ENCODE measurements around the gene UNC119B. TPM values are rescaled to one million over a fixed set of nuclear protein-coding genes. Genes with fewer than 3 reads are reported as not detected.

UNC119B gene
- total and polyA plus RNA-seq, 5 experiments from 2014 or later: 9.6 to 24.2 (median 11.5) TPM

- Mint-ChIP-seq H3K27ac (no peak overlapping the region), H3K4me1 (peaks cover 30 to 66% (median 53%) of the 10 kb centered on the region in 4 donors), H3K9me3 (no peaks in the 10 kb centered on the region), H3K27me3 (no peaks in the 10 kb centered on the region), H3K4me3 (no peak overlapping the region), H3K36me3 (peaks cover 4 to 24% (median 6%) of the 10 kb centered on the region in 3 donors)
- ATAC-seq: no peak
- POLR2A ChIA-PET: interaction anchor here (0.7 kb wide), 1 partner anchor 19 kb away, joined by 3 read pairs; no protein-coding TSS in a partner anchor
- DNase-seq: no peak
These were observed 20.2 kb upstream of the UNC119B start for GRCh38 chr12:120690083-120690450.

DNA sequence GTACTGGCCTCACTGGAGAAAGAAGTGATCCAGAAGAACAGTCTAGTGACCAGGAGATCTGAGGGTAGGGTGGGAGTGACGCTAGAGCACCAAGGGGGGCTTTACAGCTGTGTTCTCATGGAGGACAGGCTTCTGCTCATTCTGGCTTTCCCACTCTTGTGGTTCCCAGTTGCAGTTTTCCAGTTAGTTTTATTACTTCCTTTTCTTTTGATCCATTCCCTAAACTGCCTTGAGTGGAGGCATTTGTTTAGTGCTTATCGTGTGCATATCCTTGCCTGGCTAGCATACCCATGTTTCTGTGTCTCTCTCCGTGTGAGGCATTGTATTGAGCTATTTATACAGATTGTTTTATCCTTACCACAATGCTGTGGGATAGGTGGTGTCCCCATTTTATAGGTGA is 19.3 kb upstream of the UNC119B start:
- Mint-ChIP-seq H3K4me1 (peaks cover 30 to 58% (median 53%) of the 10 kb centered on the region in 4 donors), H3K36me3 (peaks cover 5 to 33% (median 14%) of the 10 kb centered on the region in 3 donors), H3K27me3 (no peaks in the 10 kb centered on the region), H3K9me3 (no peaks in the 10 kb centered on the region), H3K27ac (peak overlapping the region in 1 of 10 donors; percentile 73), H3K4me3 (no peak overlapping the region)
- no peak for ATAC-seq
- no peak for DNase-seq
- POLR2A ChIA-PET: no interaction called here

- H3K4me3 Mint-ChIP-seq: no peak overlapping the region
- no peaks in the 10 kb centered on the region for H3K9me3 Mint-ChIP-seq
- no peak for DNase-seq
- POLR2A ChIA-PET: no interaction called here
- ATAC-seq: no peak
- H3K4me1 Mint-ChIP-seq: peaks cover 29 to 53% (median 53%) of the 10 kb centered on the region in 4 donors
- H3K27me3 Mint-ChIP-seq: no peaks in the 10 kb centered on the region
- H3K36me3 Mint-ChIP-seq: peaks cover 5 to 49% (median 25%) of the 10 kb centered on the region in 3 donors
- H3K27ac Mint-ChIP-seq: peak overlapping the region in 6 of 10 donors; percentile 31 to 77 (median 51)
These were observed 17.7 kb upstream of the UNC119B start for GRCh38 chr12:120692524-120693033.

- POLR2A ChIA-PET: no interaction called here
- Mint-ChIP-seq H3K4me1 (peaks cover 19 to 45% (median 41%) of the 10 kb centered on the region in 4 donors), H3K4me3 (no peak overlapping the region), H3K36me3 (peaks cover 5 to 61% (median 25%) of the 10 kb centered on the region in 3 donors), H3K9me3 (no peaks in the 10 kb centered on the region), H3K27me3 (no peaks in the 10 kb centered on the region), H3K27ac (peak overlapping the region in 1 of 10 donors; percentile 37)
- no peak for ATAC-seq
- no peak for DNase-seq
These were observed 16.4 kb upstream of the UNC119B start for GRCh38 chr12:120693848-120694247.

DNA sequence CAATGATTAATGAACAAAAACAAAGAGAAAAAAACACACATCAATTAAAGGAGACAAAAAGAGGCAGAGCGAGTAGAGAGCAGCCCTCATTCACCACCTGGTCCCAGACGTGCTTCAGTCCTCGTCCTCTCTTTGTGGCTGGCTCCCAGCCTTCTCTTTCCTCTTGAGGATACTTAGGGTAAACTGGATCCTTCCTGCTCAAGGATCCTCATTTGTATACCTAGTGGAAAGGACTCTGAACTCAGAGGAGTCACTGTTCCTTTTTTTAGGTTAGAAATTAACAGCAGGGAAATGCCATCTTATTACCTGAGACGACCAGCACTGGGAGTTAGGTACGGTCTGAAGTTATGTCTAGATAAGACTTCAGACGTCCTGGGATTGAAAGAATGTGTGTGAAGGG is 13.6 kb upstream of the UNC119B start:
- no peaks in the 10 kb centered on the region for H3K27me3 Mint-ChIP-seq
- POLR2A ChIA-PET: no interaction called here
- H3K27ac Mint-ChIP-seq: no peak overlapping the region
- no peak overlapping the region for H3K4me3 Mint-ChIP-seq
- H3K36me3 Mint-ChIP-seq: peaks cover 5 to 86% (median 36%) of the 10 kb centered on the region in 3 donors
- peaks cover 12 to 20% (median 16%) of the 10 kb centered on the region in 4 donors for H3K4me1 Mint-ChIP-seq
- DNase-seq (no peak), ATAC-seq (no peak)
- H3K9me3 Mint-ChIP-seq: no peaks in the 10 kb centered on the region

DNA sequence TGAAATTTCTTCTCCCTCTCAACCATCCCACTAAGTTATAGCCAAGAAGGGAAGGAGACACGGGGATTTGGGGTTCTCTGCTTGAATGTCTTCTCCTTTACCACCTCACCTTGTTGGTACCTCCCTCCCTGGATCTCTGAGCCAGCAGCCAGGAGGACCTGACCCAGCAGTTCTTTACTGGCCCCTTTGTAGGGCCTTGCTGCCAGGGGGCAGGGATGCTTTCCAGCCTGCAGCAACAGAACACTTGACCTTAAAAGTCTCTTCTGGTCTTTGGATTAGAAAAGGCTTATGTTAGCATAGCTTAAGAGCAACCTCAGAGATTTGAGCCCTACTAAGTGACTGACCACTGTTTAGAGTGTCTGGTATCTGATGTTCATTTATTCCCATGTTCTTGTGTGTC is 12.9 kb upstream of the UNC119B start:
- peaks cover 5 to 93% (median 36%) of the 10 kb centered on the region in 3 donors for H3K36me3 Mint-ChIP-seq
- POLR2A ChIA-PET: no interaction called here
- ATAC-seq: no peak
- H3K4me3 Mint-ChIP-seq: no peak overlapping the region
- H3K9me3 Mint-ChIP-seq: no peaks in the 10 kb centered on the region
- DNase-seq: no peak
- peak overlapping the region in 1 of 10 donors; percentile 33 for H3K27ac Mint-ChIP-seq
- H3K4me1 Mint-ChIP-seq: peaks cover 9 to 15% (median 10%) of the 10 kb centered on the region in 4 donors
- no peaks in the 10 kb centered on the region for H3K27me3 Mint-ChIP-seq

DNA sequence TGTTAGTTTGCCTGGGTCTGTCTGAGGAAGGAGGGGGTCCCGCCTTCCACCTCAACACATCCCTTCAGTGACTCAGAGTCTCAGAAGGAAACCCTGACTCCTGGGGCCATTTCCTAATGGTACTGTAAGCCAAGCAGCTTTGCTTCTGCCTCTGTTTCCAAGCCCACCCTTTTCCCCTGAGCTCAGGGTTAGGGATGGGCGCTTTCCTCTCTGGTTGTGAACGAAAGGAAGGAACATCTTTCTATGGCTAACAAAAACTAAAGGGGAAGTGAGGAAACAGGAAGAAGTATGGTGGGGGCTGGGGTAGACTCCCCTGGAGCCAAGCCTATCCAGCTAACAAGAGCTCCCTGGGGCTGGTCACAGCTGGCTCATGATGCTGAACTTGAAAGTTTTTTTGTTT is 11.6 kb upstream of the UNC119B start:
- no peaks in the 10 kb centered on the region for H3K27me3 Mint-ChIP-seq
- no peak for ATAC-seq
- POLR2A ChIA-PET: interaction anchor here (0.7 to 2.8 kb wide), 2 partner anchors 10 to 11 kb away, joined by 3 to 11 read pairs; partner anchors contain the start of gene MLEC
- DNase-seq: no peak
- peak overlapping the region in 2 of 10 donors; percentile 12 to 29 for H3K27ac Mint-ChIP-seq
- no peaks in the 10 kb centered on the region for H3K9me3 Mint-ChIP-seq
- H3K4me3 Mint-ChIP-seq: no peak overlapping the region
- H3K36me3 Mint-ChIP-seq: peaks cover 5 to 88% (median 36%) of the 10 kb centered on the region in 3 donors
- H3K4me1 Mint-ChIP-seq: peaks cover 0 to 7% (median 2%) of the 10 kb centered on the region in 4 donors

DNA sequence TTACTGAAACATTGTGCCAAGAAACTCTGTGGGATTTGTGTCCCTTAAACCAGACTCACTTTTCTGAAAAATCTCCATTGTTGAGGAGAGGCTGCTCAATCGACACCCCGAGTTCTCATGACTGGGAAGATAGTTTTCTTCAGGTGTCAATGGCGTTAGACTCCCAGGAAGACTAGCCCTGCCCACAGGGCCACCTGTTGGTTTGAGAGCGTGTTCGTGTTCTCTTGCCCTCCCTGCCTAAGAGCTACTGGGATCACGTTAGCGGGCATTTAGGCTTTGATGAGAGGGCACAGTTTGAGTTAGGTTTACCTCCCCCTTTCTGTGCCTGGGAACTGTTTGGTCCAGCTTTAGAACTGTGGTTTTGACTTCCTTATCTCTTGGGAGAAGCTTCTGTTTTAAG is 10.7 kb upstream of the UNC119B start:
- peaks cover 5 to 80% (median 34%) of the 10 kb centered on the region in 3 donors for H3K36me3 Mint-ChIP-seq
- POLR2A ChIA-PET: interaction anchor here (2.8 kb wide), 1 partner anchor 12 kb away, joined by 11 read pairs; the partner anchor contains the start of gene MLEC

DNA sequence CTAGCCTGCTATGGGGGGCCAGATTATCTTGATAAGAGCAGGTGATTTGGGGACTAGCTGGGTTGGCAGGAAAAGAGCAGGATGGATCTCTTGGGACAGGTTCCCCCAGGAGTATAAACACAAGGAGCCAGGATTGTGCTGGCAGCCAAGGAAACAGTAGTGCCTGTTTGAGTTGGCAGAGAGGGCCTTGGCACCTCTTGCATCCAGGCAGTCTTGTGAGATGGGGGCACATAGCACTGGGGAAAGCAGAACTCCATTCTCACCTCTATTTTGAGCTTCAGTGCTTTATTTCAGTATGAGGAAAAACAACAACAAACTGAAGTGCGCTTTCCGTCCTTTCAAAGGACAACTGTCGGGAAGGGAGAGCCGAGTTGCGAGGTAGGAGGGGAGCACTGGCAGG is 9.4 kb upstream of the UNC119B start:
- no peaks in the 10 kb centered on the region for H3K27me3 Mint-ChIP-seq
- H3K4me1 Mint-ChIP-seq: peaks cover 0 to 7% (median 2%) of the 10 kb centered on the region in 4 donors
- no peak overlapping the region for H3K4me3 Mint-ChIP-seq
- DNase-seq (no peak), ATAC-seq (no peak)
- H3K27ac Mint-ChIP-seq: no peak overlapping the region
- POLR2A ChIA-PET: no interaction called here
- no peaks in the 10 kb centered on the region for H3K9me3 Mint-ChIP-seq
- peaks cover 0 to 70% (median 22%) of the 10 kb centered on the region in 3 donors for H3K36me3 Mint-ChIP-seq

More for the DNA sequence above, 10.7 kb upstream of the UNC119B start:
- Mint-ChIP-seq H3K27ac (no peak overlapping the region), H3K9me3 (no peaks in the 10 kb centered on the region), H3K27me3 (no peaks in the 10 kb centered on the region), H3K4me1 (peaks cover 0 to 7% (median 3%) of the 10 kb centered on the region in 4 donors), H3K4me3 (no peak overlapping the region)
- no peak for DNase-seq
- ATAC-seq: no peak

DNA sequence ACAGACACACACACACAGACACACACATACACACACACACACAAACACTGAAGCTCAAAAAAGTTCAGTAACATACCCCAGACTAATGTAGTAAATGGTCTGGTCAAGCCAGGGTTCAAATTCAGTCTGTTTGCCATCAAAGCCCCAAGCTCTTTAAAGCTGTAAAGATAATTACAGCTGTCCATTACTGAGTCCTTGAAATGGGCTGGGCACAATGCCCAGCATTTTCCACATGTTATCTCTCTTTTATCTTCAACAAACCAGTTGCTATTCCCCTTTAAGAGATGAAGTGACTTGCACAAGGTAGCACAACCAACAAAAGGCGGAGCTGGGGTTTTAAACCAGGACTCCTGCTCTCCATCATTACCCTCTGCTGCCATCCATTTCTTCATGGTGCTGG is 7.6 kb upstream of the UNC119B start:
- Mint-ChIP-seq H3K4me1 (peaks cover 0 to 7% (median 2%) of the 10 kb centered on the region in 4 donors), H3K4me3 (no peak overlapping the region), H3K27ac (peak overlapping the region in 1 of 10 donors; percentile 32), H3K36me3 (peaks cover 0 to 55% (median 11%) of the 10 kb centered on the region in 3 donors), H3K27me3 (no peaks in the 10 kb centered on the region), H3K9me3 (no peaks in the 10 kb centered on the region)
- ATAC-seq (no peak), DNase-seq (no peak)
- POLR2A ChIA-PET: no interaction called here

DNA sequence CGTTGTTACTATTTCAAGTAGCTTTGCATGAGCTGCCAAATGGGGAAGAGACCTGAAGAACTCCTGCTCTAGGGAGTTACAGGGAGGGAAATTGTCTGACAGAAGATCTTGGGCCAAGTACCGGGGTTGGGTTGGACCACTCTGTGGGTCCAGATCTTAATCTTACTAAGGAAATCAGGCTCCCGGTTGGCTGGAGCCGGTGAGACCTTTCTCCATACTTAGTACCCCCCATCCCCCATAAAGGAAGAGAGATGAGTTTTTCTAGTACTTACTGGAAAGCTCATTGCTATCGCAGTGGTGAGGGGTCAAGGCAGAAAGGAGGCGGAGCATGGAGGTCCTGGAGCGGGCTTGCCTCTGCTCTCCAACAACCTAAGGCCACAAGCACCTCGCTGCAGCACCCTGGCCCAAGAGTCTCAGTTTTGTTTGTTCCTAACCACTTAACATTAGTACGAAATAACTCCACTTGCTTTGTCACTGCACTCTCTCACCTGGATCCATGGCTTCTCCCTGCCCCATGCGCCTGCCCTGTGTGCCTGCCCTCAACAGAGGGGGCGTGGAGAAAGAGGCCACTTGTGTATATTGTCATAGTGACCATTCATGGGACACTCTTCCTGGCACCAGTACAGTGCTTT is 6.8 kb upstream of the UNC119B start:
- H3K27ac Mint-ChIP-seq: no peak overlapping the region

GRCh38 chr12:120705618-120706017 is 4.6 kb upstream of the UNC119B start:
- ATAC-seq (no peak), DNase-seq (no peak)
- POLR2A ChIA-PET: no interaction called here
- Mint-ChIP-seq H3K27me3 (no peaks in the 10 kb centered on the region), H3K4me1 (peaks cover 5 to 8% (median 7%) of the 10 kb centered on the region in 4 donors), H3K27ac (no peak overlapping the region), H3K9me3 (no peaks in the 10 kb centered on the region), H3K36me3 (peaks cover 0 to 27% (median 2%) of the 10 kb centered on the region in 3 donors), H3K4me3 (no peak overlapping the region)

More for the DNA sequence above, 6.8 kb upstream of the UNC119B start:
- Mint-ChIP-seq H3K4me3 (no peak overlapping the region), H3K9me3 (no peaks in the 10 kb centered on the region), H3K27me3 (no peaks in the 10 kb centered on the region), H3K36me3 (peaks cover 0 to 47% (median 11%) of the 10 kb centered on the region in 3 donors), H3K4me1 (peaks cover 0 to 6% (median 2%) of the 10 kb centered on the region in 4 donors)
- ATAC-seq (no peak), DNase-seq (no peak)
- POLR2A ChIA-PET: no interaction called here

- Mint-ChIP-seq H3K27ac (peak overlapping the region in 1 of 10 donors; percentile 35), H3K4me1 (peaks cover 5 to 9% (median 8%) of the 10 kb centered on the region in 4 donors), H3K27me3 (no peaks in the 10 kb centered on the region), H3K4me3 (no peak overlapping the region), H3K9me3 (no peaks in the 10 kb centered on the region), H3K36me3 (peaks cover 0 to 23% (median 0%) of the 10 kb centered on the region in 3 donors)
- no peak for DNase-seq
- POLR2A ChIA-PET: no interaction called here
- no peak for ATAC-seq
These were observed 4.2 kb upstream of the UNC119B start for GRCh38 chr12:120706029-120706428.
